Pons (tissue), 1 donor: ENCODE results near the gene EVC.
A peak's percentile ranks its signal among the peaks of the same experiment; 100 is the strongest.
"Not testable (repeated sequence)": the region's sequence is repeated elsewhere in the genome, so short reads cannot be mapped to it uniquely, and the experiment has no call there.

Experiments used
- DNase-seq: peaks from one replicate; pipeline ENCODE4 v3.0.0-alpha.2; 2016; ENCODE audit warnings: low spot score

The EVC gene

DNA sequence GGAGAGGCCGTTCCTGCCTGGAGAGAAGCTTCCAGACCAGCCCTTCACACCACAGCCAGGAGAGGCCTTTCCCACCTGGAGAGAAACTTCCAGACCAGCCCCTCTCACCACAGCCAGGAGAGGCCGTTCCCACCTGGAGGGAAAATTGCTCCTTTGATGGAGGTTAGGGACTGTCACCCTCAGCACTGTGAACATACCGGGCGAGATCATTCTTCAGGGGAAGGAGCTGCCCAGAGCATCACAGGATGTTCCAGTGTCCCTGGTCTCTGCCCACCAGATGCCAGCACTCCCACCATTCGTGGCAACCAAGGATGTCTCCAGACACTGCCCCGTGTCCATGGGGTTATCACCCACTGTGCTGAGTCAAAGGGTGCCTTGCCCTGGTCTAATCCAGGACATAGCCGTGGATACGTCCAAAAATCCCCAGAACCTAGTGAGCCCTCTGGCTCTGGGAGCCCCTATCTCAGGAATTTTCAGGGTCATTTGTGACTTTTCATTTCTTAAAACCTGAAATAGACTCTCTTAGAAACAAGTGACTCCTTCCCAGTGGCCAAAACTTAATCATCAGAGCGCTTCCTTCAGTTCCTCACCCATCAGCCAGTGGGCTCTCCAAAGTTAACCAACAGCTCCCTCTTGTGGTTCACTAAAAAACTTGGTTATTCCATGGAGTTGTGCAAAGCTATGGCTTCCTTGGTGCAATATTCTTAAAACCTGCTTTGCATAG is 101.7 kb downstream of the EVC start:
- DNase-seq: peak; percentile 84

DNA sequence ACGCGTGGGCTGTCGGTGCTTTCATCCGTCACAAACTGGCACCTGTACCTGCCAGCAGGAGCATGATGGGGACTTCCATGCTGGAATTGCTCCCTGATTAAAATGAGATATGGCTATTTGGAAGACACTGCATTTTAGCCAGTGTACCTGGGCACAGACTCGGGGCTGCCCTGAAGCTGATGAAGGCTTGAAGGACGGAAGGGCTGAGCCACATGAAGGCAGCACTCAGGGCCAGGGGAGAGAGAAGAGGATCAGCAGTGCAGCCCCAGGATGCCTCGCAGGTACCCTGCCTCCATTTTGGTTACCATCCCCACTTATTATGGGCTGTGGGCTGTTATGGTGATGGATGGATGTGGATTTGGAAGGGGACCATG is 102.9 kb downstream of the EVC start:
- no peak for DNase-seq

DNA sequence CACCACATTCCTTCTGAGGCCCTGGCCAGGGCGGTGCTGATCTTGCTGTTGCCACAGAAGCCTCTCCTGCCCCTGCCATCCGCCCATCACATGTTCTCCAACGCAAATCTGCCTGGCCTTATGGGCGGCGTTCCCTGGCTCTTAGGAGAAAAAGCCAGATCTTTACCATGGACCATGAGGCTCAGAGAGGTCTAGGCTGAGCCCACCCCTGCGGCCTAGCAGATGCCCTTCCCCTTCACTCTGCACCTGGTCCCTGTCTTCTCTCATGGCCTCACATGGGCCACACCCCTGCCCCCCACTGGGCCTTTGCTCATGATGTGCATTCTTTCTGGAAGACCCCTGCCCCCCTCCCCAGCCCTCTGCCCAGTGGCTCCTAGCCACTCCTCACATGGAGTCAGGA is 103.4 kb downstream of the EVC start:
- DNase-seq: no peak

DNA sequence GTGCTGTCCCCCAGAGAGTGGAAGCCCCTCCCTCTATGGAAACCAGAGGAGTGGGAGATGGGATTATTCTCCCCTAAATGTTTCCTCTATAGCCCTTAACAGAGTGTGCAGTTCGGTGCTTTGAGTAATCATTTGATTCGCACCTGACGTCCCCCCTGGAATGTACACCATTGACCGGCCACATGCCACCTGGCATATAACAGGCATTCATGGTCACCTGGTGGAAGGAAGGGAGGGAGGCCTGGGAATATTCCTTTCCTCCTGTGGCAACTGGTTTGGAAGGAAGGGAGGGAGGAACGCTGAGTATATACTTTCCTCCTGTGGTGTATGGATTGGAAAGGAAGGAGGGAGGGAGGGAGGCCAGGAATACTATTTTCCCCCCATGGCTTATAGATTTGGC is 104.6 kb downstream of the EVC start:
- no peak for DNase-seq

DNA sequence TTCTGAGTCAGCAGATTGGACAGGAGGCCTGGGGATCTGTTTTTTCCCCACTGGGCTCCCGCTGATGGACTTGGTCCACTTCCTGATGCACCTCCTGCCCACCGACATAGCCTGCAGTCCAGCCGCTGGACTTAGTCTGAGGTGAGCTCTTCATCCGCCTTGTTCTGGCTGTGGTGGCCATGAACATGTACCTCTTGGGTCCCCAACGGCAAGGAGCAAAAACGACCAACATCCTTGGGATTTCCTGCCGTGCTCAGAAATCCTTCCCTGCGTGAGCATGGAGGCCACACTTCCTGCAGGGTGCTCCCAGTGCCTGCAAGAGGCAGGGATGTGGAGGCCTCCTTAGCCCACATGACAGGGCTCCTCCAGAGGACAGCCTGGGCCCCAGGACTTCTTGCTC is 105.1 kb downstream of the EVC start:
- DNase-seq: no peak

DNA sequence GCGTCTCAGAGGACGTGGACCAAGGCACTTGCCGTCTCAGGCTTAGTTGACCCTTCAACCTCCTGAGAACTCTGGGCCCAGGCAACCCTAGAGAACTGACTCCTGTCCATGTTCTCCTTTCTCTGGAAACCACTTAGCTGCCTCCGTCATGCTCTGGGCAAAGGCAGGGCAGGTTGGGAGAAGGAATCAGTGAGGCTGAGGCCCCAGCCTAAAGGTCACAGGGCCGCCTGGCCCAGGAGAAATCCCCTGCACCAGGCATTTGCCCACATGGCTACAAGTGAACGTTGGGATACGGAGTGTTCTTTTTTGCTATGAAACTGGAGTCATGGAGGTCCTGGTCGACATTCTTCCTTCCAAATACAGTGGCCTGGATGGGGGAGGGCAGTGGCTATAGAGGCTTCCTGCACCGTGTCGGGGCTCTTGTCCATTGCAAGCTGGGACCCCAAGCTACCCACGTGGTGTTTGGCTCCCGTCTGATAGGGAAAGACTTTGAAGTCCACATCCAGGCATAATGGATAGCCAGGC is 105.9 kb downstream of the EVC start:
- no peak for DNase-seq

DNA sequence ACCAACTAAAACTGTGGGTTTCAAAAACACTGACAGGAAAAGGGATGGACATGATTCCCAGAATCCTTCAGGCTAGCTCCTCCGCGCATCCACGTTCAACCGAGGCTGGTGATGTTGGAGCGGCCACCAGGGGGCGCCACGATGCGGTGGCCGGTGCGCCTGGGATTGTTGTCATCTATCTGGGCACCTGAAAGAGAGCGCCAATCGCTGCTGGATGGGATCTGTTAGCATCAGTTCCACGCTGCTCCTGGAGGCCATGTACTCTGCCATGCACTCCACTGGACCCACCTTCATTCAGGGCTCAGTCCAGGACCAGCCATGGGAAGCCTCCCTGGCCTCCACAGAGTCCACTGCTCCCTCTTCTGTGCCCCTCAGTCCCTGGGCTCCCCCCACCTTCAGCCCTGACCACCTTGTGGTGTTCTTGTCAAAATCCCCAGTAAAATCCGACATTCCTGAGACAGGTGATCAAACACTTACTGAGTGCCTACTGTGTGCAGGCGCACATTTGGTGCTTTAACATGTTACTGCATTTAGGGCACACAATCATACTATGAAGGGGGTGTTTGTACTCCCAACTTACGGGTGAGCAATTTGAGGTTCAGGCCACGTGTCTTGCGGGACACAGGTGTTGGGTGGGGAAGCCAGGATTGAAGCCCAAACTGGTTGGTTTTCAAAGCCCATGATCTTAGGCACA is 110.8 kb downstream of the EVC start:
- no peak for DNase-seq

DNA sequence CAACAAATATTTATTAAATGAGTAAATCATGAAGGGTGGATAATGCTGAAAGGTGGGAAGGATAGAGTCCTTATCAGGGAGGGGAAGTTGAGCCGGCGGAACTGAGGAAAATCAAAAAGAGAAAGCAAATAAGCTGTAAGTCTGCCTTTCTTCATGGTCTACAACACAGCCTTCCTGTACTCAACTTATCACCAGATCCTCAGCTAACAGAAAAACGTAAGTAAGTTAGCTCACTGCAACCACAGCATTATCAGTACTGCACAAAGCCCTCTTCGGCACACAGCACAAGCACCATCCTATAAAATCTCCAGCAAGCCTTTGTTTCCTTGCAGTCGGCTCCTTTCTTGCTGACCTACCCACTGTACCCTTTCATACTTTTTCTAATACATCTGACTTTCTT is 111.6 kb downstream of the EVC start:
- no peak for DNase-seq

DNA sequence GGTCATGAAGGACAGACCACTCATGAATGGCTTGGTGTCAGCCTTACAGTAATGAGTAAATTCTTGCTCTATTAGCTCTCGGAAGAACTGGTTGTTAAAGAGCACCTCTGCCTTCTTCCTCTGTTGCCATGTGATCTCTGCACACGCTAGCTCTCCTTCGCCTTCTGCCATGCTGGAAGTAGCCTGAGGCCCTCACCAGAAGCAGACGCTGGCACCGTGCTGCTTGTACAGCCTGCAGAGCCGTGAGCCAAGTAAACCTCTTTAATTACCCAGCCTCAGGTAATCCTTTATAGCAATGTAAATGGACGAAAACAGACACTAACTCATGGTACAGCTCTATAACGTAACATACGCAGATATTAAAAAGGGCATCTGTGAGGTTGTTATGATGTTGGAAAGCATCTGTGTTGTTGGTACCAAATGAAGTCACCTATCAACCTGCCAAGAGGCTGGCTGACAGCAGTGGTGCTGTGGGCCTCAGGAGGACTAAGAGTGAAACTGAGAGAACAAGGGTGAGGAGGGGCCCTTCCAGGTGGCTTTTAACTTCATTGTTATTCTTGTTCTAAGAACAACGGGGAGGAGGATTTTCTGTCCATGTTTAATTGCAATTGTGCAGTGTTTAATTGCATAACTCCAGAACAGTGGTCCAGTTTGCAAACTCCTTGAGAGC is 112.7 kb downstream of the EVC start:
- DNase-seq: no peak

DNA sequence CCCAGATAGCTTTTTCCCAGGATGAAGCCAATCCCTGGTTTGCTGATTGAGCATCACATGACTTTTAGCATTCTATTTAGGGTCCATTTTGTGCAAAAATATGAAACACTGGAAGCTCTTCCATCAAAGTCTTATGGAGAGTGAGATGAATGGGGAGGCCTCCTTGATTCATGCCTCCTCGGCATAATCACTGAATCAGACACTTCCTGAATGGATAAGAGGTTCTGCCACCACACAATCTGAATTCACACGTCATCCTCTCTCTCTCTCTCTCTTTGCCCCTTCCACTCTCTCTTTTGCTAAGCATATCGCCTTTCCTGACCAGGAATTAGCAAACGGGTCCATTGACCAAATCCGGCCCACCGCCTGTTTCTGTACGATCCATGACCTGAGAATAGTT is 113.2 kb downstream of the EVC start:
- no peak for DNase-seq

DNA sequence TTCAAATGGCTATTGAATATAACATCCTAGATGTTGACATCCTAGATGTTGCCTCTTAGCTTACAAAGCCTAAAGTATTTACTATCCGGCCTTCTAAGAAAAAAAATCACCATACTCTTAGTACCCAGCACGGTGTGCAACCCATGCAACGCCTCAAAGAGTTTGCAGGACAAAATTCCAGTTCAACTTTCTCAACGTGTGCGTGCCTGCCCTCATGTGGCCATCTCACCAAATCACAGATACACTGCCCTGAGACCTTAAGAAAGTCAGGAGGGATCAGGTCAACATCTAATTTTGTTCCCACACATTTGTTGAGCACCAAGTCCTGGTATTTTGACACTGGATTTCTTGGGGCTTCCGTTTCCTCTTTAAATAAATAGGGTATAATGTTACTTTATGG is 113.6 kb downstream of the EVC start:
- no peak for DNase-seq

DNA sequence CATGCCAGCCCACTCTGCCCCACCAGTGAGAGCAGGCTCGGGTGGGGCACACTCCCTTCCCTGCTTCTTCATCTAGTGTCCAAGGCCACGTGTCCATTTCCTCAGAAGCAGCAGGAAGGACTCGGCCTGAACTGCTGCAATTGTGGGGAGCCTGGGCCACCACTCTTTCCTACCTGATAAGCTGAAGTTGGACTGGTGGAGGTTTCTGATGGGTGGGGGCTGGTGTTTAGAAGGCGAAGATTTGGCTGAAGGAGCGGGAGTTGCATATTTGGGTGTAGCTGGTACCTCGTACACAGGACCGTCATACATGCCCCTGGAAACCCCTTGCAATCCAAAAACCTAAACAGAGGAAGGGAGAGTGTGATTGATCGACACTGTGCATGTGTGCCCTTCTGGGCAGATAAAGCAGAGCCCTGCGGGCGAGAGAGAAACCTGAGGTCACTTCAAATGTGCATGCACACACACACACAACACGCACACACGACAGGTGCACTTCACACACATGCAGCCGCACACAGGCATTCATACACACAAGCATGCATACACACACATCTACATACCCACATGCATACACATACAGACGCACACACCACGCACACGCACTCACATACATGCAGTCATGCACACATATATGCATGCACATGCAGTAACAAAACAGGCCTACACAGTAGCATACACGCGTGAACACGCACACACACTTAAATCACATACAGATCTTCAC is 114.5 kb downstream of the EVC start:
- no peak for DNase-seq

DNA sequence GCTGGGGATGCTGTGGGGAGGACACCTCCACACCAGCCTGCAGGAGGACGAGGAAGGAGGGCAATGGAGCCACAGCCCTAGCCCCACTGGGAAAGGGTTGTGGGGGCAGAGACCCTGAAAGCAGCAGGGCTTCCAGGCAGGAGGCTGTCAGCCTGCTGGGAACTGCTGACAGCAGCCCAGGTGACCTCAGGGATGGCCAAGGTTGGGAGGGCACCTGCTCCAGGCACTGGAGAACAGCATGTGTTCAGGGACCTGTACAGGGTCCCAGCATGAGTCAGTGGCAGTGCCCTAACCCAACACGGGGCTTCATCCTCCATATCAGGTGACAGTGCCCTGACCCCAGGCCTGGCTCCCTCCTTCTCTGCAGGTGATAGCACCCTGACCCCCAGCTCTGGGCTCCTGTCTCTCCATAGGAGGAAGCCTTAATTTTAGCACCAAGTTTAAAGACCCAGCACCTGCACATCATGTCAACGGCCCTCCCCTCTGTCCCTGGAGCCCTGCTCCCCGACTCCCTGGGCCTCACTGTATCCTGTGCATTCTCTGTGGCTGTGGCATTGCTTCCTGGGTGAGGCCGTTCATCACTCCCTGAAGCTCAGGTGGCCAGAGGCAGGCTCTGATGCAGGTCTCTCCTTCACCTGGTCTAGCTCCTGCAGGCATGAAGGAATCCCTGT is 115.6 kb downstream of the EVC start:
- DNase-seq: no peak

DNA sequence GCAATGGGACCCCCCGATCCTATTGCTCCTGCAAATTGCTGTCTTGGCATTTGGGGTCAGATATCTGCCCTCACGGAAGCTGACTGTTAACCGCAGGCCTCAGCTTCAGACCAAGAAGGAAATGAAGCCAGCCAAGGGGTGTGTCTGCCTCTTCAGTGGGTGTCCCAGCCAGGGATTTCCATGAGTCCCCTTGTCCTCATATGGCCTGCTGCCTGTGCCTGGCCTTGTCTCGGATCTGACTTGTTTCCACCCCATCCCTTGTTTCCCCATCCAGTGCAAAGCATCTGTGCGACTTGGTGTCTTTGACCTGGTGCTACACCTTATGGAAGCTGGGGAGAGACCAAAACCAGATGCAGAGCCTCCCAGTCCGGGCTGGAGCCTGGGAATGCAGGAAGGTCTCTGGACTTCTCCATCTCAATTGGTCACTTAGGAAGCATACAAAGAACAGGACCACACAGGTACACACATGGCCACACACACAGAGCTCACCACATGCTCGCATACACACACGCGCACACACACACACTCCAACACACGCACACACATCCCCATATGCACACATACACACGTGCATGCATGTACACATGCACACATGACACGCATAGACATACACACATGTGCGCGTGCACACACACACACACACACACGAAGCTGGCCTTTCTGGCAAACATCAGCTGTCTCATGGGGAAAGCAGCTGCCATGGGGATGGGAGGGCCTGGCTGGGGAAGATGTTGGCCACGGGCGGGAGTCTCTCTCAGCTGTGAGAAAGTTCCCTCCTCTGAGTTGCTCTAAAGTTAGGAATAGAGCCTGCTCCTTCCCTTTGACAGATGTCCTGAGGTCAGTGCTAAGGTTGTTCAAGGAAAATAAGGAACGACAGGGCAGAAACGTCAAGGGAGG is 116.4 kb downstream of the EVC start:
- DNase-seq: no peak

DNA sequence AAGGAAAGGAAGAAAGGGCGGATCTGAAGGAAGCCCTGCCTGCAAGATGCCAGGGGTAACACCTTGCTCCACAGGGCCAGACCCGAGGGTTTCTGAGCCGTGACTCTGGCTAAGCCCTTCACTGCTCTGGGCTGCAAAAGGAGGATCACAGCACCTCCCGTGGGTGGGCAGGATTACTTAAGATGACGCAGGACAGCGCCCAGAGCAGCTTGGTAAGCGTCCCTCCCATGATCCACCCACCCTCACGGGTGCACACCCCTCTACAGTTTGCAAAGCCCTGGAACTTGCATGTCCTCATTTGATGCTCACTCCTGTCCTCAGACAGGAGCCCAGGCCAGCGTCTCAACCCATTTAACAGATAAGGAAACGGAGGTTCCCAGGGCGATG is 117.0 kb downstream of the EVC start:
- DNase-seq: no peak

DNA sequence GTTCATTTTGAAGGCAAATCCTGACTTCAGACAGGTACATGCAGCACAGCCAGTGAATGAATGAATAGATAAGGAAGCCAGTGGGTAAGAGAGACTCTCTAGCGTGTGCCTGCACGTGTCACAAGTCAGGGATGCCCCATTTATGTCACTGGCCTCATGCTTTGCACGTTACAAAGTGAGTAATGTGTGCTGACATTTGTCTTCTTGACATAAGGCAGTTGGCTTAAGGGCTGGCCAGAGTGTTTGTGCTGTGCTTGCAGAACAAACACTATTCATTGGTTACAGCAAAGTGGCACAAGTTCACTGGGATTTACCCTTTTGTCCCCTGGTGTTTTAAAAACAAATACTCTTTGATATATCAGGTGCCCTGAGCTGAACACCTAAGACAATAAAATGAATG is 125.9 kb downstream of the EVC start:
- DNase-seq: no peak

DNA sequence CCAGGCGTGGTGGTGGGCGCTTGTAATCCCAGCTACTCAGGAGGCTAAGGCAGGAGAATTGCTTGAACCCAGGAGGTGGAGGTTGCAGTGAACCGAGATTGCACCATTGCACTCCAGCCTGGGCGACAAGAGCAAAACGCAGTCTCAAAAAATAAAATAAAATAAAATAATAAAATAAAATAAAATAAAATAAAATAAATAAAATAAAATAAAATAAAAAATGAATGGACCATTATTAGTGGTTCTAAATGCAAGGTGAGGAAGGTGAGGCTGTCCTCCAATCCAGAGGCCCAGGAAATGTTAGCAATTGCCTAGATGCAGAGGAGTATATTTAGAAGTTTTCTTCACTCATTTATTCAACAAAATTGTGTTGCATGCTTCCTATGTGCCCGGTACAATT is 126.5 kb downstream of the EVC start:
- DNase-seq: not testable (repeated sequence)

DNA sequence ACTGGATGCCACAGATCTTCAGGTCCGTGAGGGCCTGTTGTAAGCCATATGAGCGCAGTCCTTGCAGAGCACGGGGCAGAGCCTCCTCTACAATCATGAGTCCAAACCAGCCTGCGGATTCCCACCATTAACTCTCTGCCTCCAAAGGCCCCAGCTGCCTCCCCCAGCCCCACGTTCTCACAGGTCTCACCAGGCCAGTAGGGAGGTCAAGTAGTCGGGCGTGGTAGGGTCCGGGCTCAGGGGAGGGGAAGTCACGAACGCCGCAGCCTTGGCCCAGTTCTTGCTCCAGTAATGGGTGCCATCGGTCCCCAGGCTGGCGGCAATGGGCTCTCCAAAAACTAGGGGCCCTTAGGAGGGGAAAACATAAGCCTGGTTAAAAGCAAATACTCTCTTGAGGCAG is 128.3 kb downstream of the EVC start:
- no peak for DNase-seq

DNA sequence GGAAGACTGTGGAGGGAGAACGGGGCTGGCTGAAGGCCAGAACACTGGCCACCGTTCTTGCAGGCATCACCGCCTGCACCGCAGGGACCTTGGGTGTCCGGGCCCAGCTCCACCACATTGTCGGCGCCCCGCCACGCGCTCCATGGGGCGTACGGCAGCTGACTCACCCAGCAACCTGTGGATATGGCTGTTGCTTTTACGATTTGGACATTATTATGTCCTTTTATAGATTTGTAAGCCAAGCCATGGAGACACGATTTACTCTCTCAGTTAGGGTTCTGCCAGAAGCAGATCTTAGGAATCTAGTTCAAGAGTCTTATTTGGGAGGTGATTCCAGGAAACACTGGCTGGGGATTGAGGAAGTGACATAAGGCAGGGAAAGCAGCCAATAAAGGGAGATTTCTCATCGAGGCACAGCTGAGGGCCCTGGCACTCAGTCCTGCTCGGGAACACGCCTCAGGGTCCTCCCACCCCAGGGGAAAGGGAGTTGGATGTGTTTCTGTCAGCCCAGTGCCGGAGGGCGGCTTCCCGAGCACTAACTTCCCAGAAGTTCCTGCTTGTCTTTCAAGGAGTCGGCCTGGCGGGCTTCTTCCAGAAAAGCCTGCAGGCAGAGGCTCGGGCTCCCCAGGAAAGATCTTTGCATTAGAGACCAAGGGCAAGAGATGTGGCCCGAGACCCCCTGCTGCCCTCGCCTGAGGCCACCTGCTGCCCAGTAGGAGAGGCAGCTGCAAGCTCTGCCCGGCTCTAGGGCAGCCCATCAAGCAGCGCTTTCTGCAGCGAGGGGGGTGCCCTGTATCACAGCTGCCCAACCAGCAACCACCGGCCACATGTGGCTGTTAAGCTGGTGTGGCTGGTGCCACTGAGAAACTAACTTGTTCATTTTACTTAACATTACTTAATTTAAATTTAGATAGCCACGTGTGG is 129.0 kb downstream of the EVC start:
- DNase-seq: no peak

DNA sequence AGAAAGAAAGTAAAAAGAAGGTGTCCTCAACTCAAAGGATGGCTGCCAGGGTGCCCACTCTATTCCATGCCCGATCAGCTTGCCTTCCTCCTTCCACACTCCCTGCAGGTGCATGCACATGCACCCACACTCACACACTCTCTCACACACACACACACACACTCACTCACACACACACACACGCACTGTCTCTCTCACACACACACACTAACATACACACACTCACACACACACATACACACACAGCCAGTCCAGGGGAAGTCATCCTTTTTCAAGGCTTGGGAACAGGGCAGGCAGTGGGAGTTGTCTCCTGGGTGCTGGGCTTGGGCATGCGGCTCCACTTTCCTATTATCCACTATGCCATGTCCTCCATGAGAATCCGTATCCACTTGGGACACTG is 131.5 kb downstream of the EVC start:
- DNase-seq: no peak
